Breast epithelium (tissue), 4 donors: ENCODE data around the gene COL6A1. TPM values are rescaled to one million over a fixed set of nuclear protein-coding genes. Genes with fewer than 3 reads are reported as not detected.

ENCODE experiments used
- DNase-seq, 2 donors: peaks; one replicate each; pipeline ENCODE4 v3.0.0-alpha.2; 2019; ENCODE audit warnings: low spot score in 2 of 2
- H3K27ac ChIP-seq, 2 donors: fragments of 200-600 bp; sonication (generic) in 1 of 2; one replicate each; pipeline ENCODE4 v1.5.1; 2016 to 2019; ENCODE audit warnings: mild to moderate bottlenecking in 1 of 2
- H3K27me3 ChIP-seq, 2 donors: fragments of 200-600 bp; sonication (generic) in 1 of 2; one replicate each; pipeline versions ENCODE4 v1.5.1 to v1.6.0; 2017 to 2019; ENCODE audit warnings: control low read depth in 1 of 2, mild to moderate bottlenecking in 1 of 2
- H3K36me3 ChIP-seq: fragments of 200-600 bp; one replicate; pipeline ENCODE4 v1.5.1; 2019
- H3K4me1 ChIP-seq, 2 donors: fragments of 200-600 bp; sonication (generic); one replicate each; pipeline ENCODE4 v1.5.1; 2016 to 2019; ENCODE audit warnings: control low read depth in 1 of 2
- H3K4me3 ChIP-seq, 3 donors: fragments of 200-600 bp; sonication (generic); 1 replicate in 2 of 3; 2 replicates in 1 of 3; pipeline ENCODE4 v1.5.1; 2016 to 2019; ENCODE audit warnings: mild to moderate bottlenecking in 3 of 3, moderate library complexity in 2 of 3
- H3K9me3 ChIP-seq, 2 donors: fragments of 200-600 bp; sonication (generic) in 1 of 2; one replicate each; pipeline ENCODE4 v1.5.1; 2016 to 2019; ENCODE audit warnings: control low read depth in 1 of 2
- POLR2A ChIP-seq: fragments of 450-650 bp; IDR thresholded peaks from one replicate; pipeline ENCODE4 v1.6.1; 2016; ENCODE audit warnings: antibody characterized with exemption, mild to moderate bottlenecking, moderate library complexity
- POLR2AphosphoS5 ChIP-seq, 3 donors: sonication (generic); formaldehyde crosslinking; IDR thresholded peaks; one replicate each; pipeline ENCODE4 v1.6.1; 2017; ENCODE audit warnings: antibody characterized with exemption in 3 of 3
- intact Hi-C: fragments of 100-400 bp; cut with DNase I; formaldehyde crosslinking; loops from one replicate; pipeline ENCODE4 v1.15.1; 2023; ENCODE audit warnings: low total_unique reads
- total RNA-seq, 3 donors: library from RNA; depleted of rRNA; stranded (reverse); fragments of >200 nt; gene quantifications; one replicate each; pipeline ENCODE4 v1.1.0, GENCODE V29; 2016
- TF ChIP-seq, protein P1 (sequence below), 3 donors: fragments of 450-650 bp; IDR thresholded peaks; one replicate each; pipeline ENCODE4 v1.5.1; 2016 to 2017; ENCODE audit warnings: antibody characterized with exemption in 3 of 3, mild to moderate bottlenecking in 3 of 3, moderate library complexity in 3 of 3

Gene COL6A1
- total RNA-seq, 3 donors from 2014 or later, result 137 to 527 (median 201) TPM

DNA sequence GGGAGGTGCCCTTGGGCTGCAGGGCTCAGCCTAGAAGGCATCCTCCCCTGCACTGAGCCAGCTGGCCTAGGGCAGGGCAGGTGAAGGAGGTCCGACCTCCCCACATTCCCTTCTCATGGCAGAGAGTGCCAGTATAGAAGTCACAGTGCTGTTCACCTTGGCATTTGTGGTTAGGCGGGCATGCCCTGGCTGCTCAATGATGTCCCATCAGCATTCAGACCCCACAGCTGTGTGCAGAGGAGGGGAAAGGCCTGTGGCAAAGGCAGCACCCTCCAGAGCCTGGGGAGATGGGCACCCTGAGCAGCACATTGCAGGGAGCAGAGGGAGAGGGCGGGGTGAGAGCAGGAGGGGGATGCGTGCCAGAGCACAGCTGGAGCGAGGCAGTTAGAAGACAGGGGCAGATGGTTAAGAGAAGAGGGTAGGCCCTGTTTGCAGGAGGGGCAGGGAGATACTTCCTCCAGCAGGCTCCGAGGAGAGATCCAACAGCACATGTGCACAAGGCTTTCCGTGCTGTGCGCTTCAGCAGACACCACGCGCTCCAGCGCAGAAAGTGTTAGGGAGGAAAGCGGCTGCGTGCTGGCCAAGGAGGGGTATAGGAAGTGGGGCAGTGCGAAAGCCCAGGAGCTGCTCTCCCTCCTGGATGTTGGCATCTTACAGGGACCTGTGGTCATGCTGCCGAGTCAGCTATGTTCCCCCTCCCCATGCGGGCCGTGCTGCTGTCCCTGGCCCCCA, 43.7 kb upstream of the COL6A1 start:
- Histone ChIP-seq H3K9me3 (peaks cover 20 to 44% of the 10 kb centered on the region in 2 donors), H3K4me3 (no peak overlapping the region), H3K27me3 (no peaks in the 10 kb centered on the region), H3K36me3 (no peaks in the 10 kb centered on the region), H3K4me1 (no peaks in the 10 kb centered on the region), H3K27ac (no peak overlapping the region)
- TF ChIP-seq, protein P1, sequence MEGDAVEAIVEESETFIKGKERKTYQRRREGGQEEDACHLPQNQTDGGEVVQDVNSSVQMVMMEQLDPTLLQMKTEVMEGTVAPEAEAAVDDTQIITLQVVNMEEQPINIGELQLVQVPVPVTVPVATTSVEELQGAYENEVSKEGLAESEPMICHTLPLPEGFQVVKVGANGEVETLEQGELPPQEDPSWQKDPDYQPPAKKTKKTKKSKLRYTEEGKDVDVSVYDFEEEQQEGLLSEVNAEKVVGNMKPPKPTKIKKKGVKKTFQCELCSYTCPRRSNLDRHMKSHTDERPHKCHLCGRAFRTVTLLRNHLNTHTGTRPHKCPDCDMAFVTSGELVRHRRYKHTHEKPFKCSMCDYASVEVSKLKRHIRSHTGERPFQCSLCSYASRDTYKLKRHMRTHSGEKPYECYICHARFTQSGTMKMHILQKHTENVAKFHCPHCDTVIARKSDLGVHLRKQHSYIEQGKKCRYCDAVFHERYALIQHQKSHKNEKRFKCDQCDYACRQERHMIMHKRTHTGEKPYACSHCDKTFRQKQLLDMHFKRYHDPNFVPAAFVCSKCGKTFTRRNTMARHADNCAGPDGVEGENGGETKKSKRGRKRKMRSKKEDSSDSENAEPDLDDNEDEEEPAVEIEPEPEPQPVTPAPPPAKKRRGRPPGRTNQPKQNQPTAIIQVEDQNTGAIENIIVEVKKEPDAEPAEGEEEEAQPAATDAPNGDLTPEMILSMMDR (IDR thresholded peaks at IDR 0.05), result no peak
- TF ChIP-seq POLR2AphosphoS5 (IDR thresholded peaks at IDR 0.05) (no peak), POLR2A (no peak)
- DNase-seq, result no peak
- intact Hi-C loops, result loop anchor here (1.0 kb wide), 1 partner anchor 23 kb away; no protein-coding TSS in a partner anchor

DNA sequence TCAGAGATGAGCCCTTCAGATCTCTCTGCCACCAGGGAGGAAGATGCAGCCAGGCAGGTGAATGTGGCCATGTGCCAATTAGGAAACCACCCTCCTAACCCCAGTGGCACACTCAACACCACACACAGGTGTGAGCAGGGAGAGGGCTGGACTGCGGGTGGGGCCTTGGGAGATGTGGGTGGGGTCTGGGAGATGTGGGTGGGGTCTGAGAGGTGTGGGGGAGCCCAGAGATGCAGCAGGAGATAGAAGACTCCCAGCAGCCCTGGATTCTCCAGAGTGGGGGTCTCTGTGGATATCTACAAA, 43.2 kb upstream of the COL6A1 start:
- H3K27me3 ChIP-seq, result no peaks in the 10 kb centered on the region

DNA sequence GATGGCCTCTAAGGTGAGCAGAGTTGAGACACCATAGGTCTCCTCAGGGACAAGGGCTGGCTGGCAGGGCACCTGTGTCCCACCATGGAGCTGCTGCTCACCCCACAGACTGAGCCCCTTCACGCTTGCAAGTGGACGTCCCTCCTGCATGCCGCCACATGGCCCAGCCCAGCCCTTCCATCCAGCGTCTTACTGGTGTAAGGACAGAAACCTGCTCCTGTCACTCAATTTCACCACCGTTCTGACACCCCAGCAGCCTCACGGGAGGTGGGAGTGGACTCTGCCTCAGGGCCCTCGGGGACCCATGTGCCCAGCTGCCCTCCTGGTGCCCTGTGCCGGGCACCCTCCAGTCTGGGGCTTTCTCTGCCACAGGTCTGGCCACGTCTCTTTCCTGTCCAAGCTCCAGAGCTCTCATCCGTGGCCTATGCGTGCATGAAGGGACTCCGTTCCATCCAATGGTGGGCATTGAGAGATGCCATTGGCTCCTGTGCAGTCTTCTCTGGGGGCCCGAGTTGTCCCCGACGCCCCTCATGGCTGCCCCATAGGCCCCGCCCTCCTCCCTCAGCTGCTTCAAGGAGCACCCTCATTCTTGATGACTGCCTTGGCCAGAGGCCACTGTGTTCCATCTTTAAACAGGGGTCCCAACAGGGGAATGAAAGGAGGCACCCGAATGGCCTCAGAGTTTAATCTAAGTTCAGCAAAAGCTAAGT, 42.6 kb upstream of the COL6A1 start:
- intact Hi-C loops, result loop anchor here (1.0 kb wide), 1 partner anchor 24 kb away; no protein-coding TSS in a partner anchor
- no peaks in the 10 kb centered on the region for H3K36me3 ChIP-seq
- H3K4me3 ChIP-seq, result no peak overlapping the region
- TF ChIP-seq POLR2AphosphoS5 (IDR thresholded peaks at IDR 0.05) (no peak), POLR2A (no peak)
- TF ChIP-seq, protein P1 (IDR thresholded peaks at IDR 0.05), result no peak
- DNase-seq, result no peak
- H3K4me1 ChIP-seq, result no peaks in the 10 kb centered on the region
- H3K9me3 ChIP-seq, result peaks cover 18 to 39% of the 10 kb centered on the region in 2 donors
- H3K27me3 ChIP-seq, result no peaks in the 10 kb centered on the region
- no peak overlapping the region for H3K27ac ChIP-seq

More for the DNA sequence above, 43.2 kb upstream of the COL6A1 start:
- no peak for DNase-seq
- H3K4me1 ChIP-seq, result no peaks in the 10 kb centered on the region
- intact Hi-C loops, result loop anchor here (1.0 kb wide), 1 partner anchor 23 kb away; no protein-coding TSS in a partner anchor
- H3K36me3 ChIP-seq, result no peaks in the 10 kb centered on the region
- no peak overlapping the region for H3K27ac ChIP-seq
- TF ChIP-seq POLR2A (no peak), POLR2AphosphoS5 (IDR thresholded peaks at IDR 0.05) (no peak)
- TF ChIP-seq, protein P1 (IDR thresholded peaks at IDR 0.05), result no peak
- H3K4me3 ChIP-seq, result no peak overlapping the region
- H3K9me3 ChIP-seq, result peaks cover 20 to 44% of the 10 kb centered on the region in 2 donors

- Histone ChIP-seq H3K9me3 (peaks cover 16 to 33% of the 10 kb centered on the region in 2 donors), H3K27me3 (no peaks in the 10 kb centered on the region), H3K4me3 (no peak overlapping the region), H3K36me3 (no peaks in the 10 kb centered on the region), H3K27ac (no peak overlapping the region), H3K4me1 (no peaks in the 10 kb centered on the region)
- intact Hi-C loops, result no loop called here
- TF ChIP-seq, protein P1 (IDR thresholded peaks at IDR 0.05), result no peak
- no peak for TF ChIP-seq POLR2A
- TF ChIP-seq POLR2AphosphoS5 (IDR thresholded peaks at IDR 0.05), result no peak
- DNase-seq, result no peak
Measured at GRCh38 chr21:45939521-45940045, 42.0 kb upstream of the COL6A1 start.

- Histone ChIP-seq H3K27ac (no peak overlapping the region), H3K9me3 (peaks cover 15 to 28% of the 10 kb centered on the region in 2 donors), H3K36me3 (no peaks in the 10 kb centered on the region), H3K27me3 (no peaks in the 10 kb centered on the region), H3K4me3 (no peak overlapping the region), H3K4me1 (no peaks in the 10 kb centered on the region)
- intact Hi-C loops, result no loop called here
- DNase-seq, result no peak
- no peak for TF ChIP-seq POLR2AphosphoS5 (IDR thresholded peaks at IDR 0.05)
- TF ChIP-seq, protein P1 (IDR thresholded peaks at IDR 0.05), result no peak
- no peak for TF ChIP-seq POLR2A
Measured at GRCh38 chr21:45940091-45940490, 41.5 kb upstream of the COL6A1 start.
